Hematopoietic multipotent progenitor cell treated with erythropoietin and hydrocortisone succinate and interleukin-3 and kit ligand, for 4 days (in vitro differentiated cells): ENCODE results near the gene ACAP2.
"Not testable (repeated sequence)": the region's sequence is repeated elsewhere in the genome, so short reads cannot be mapped to it uniquely, and the experiment has no call there.

Experiments
- DNase-seq: peaks from one replicate; pipeline ENCODE4 v3.0.0-alpha.2; 2015

Gene ACAP2

GRCh38 chr3:195240171-195240701 lies 202.6 kb downstream of the ACAP2 start:
- no peak for DNase-seq

- no peak for DNase-seq
These were observed 203.7 kb downstream of the ACAP2 start for GRCh38 chr3:195239121-195239520.

- no peak for DNase-seq
These were observed 204.2 kb downstream of the ACAP2 start for GRCh38 chr3:195238586-195239118.

GRCh38 chr3:195238081-195238571 lies 204.7 kb downstream of the ACAP2 start:
- no peak for DNase-seq

- no peak for DNase-seq
These were observed 205.8 kb downstream of the ACAP2 start for GRCh38 chr3:195236801-195237570.

- DNase-seq: no peak
These were observed 206.6 kb downstream of the ACAP2 start for GRCh38 chr3:195236076-195236798.

GRCh38 chr3:195230244-195230643 lies 212.6 kb downstream of the ACAP2 start:
- DNase-seq: no peak

GRCh38 chr3:195228886-195229285 lies 213.9 kb downstream of the ACAP2 start:
- not testable (repeated sequence) for DNase-seq

- DNase-seq: no peak
These were observed 214.9 kb downstream of the ACAP2 start for GRCh38 chr3:195227871-195228270.

- peak; percentile 60 for DNase-seq
These were observed 215.8 kb downstream of the ACAP2 start for GRCh38 chr3:195226900-195227447.

GRCh38 chr3:195226445-195226844 lies 216.4 kb downstream of the ACAP2 start:
- DNase-seq: no peak

GRCh38 chr3:195224980-195225580 lies 217.7 kb downstream of the ACAP2 start:
- no peak for DNase-seq
